H1 (cell line): ENCODE results near the gene CXCL10. TPM values are rescaled to one million over a fixed set of nuclear protein-coding genes. Genes with fewer than 3 reads are reported as not detected.

Experiments
- CTCF ChIA-PET: fragments of 300-600 bp; sonication (Branson Sonifier 250); formaldehyde crosslinking; loops from one replicate; lab custom pipeline; 2021; ENCODE audit not compliant: partially characterized antibody; lab: Charles Lee
- POLR2A ChIA-PET: fragments of 300-600 bp; sonication (Branson Sonifier 250); formaldehyde crosslinking; loops from one replicate; lab custom pipeline; 2021; ENCODE audit warnings: inconsistent platforms; ENCODE audit not compliant: partially characterized antibody; lab: Charles Lee
- DNase-seq, 2 experiments: peaks; one replicate each; pipeline versions ENCODE4 v3.0.0 to v3.0.0-alpha.2; 2010 to 2022; ENCODE audit warnings: low spot score in 2 of 2, low read depth in 1 of 2, mixed read lengths in 1 of 2
- FAIRE-seq: peaks from 2 replicates; lab custom pipeline; 2011; peaks lifted over from hg19 to GRCh38; lab: Jason Lieb, UNC
- H2AFZ ChIP-seq: 2 replicates; pipeline ENCODE4 v1.8.1; 2012; ENCODE audit warnings: low read length, inconsistent platforms
- H2AK5ac ChIP-seq: 2 replicates; pipeline ENCODE4 v1.6.1; 2013; ENCODE audit warnings: low read depth, low read length
- H2BK120ac ChIP-seq: replicated peaks from 2 replicates; pipeline ENCODE3; 2013; ENCODE audit warnings: low read depth, low read length, inconsistent platforms
- H2BK12ac ChIP-seq: 2 replicates; pipeline ENCODE4 v1.6.1; 2013; ENCODE audit warnings: low read depth, low read length
- H2BK15ac ChIP-seq: 2 replicates; pipeline ENCODE4 v1.6.1; 2013; ENCODE audit warnings: low read length
- H2BK20ac ChIP-seq: 2 replicates; pipeline ENCODE4 v1.6.1; 2013; ENCODE audit warnings: low read length
- H2BK5ac ChIP-seq: 2 replicates; pipeline ENCODE4 v1.6.1; 2013; ENCODE audit warnings: low read depth, low read length
- H3K14ac ChIP-seq: 2 replicates; pipeline ENCODE4 v1.6.1; 2013; ENCODE audit warnings: inconsistent platforms; ENCODE audit not compliant: insufficient read length
- H3K18ac ChIP-seq: 2 replicates; pipeline ENCODE4 v1.6.1; 2013; ENCODE audit warnings: low read length; ENCODE audit errors: extremely low read depth
- H3K23ac ChIP-seq: 2 replicates; pipeline ENCODE4 v1.6.1; 2013; ENCODE audit warnings: inconsistent platforms; ENCODE audit not compliant: insufficient read length
- H3K23me2 ChIP-seq: 2 replicates; pipeline ENCODE4 v1.6.1; 2013; ENCODE audit warnings: low read depth, low read length
- H3K27ac ChIP-seq: 2 replicates; pipeline ENCODE4 v1.6.1; 2011; ENCODE audit warnings: low read depth, low read length, inconsistent platforms
- H3K27me3 ChIP-seq, 4 experiments: replicated peaks in 1 of 4; 1 replicate in 1 of 4; 2 replicates in 3 of 4; pipeline versions ENCODE4 v1.6.1 to v1.8.1; 2011 to 2013; ENCODE audit warnings: low read length in 3 of 4, mild to moderate bottlenecking in 3 of 4, inconsistent platforms in 2 of 4, mixed read lengths in 2 of 4, moderate library complexity in 1 of 4; ENCODE audit not compliant: control insufficient read depth in 3 of 4, insufficient read depth in 3 of 4; ENCODE audit errors: extremely low read depth in 1 of 4
- H3K36me3 ChIP-seq, 4 experiments: 2 replicates each; pipeline versions ENCODE4 v1.6.1 to v1.8.1; 2011 to 2013; ENCODE audit warnings: mild to moderate bottlenecking in 4 of 4, low read length in 3 of 4, moderate library complexity in 2 of 4, control low read depth in 1 of 4, inconsistent platforms in 1 of 4; ENCODE audit not compliant: insufficient read depth in 4 of 4, control insufficient read depth in 2 of 4
- H3K4ac ChIP-seq: replicated peaks from 2 replicates; pipeline ENCODE3; 2013; ENCODE audit warnings: low read length, low read depth, mixed read lengths, inconsistent platforms; ENCODE audit not compliant: insufficient read length
- H3K4me1 ChIP-seq, 4 experiments: replicated peaks in 1 of 4; 1 replicate in 1 of 4; 2 replicates in 3 of 4; pipeline versions ENCODE4 v1.6.1 to v1.8.1; 2011 to 2013; ENCODE audit warnings: low read length in 3 of 4, inconsistent platforms in 2 of 4, mixed read lengths in 1 of 4; ENCODE audit not compliant: insufficient read depth in 4 of 4, control insufficient read depth in 3 of 4
- H3K4me2 ChIP-seq, 2 experiments: 2 replicates each; pipeline versions ENCODE4 v1.6.1 to v1.8.1; 2011 to 2013; ENCODE audit warnings: low read depth in 2 of 2, low read length in 2 of 2, control low read depth in 1 of 2, inconsistent platforms in 1 of 2, mild to moderate bottlenecking in 1 of 2; ENCODE audit not compliant: insufficient read depth in 1 of 2
- H3K4me3 ChIP-seq, 4 experiments: fragments of 200-600, 300-600 bp in 1 of 4; sonication (generic), shearing (Covaris generic), sonication (Bioruptor Twin) in 1 of 4; 2 replicates each; pipeline versions ENCODE4 v1.5.1 to v1.8.1; 2011 to 2016; ENCODE audit warnings: low read length in 4 of 4, low read depth in 3 of 4, control low read depth in 2 of 4, inconsistent platforms in 2 of 4, mild to moderate bottlenecking in 2 of 4, mixed read lengths in 1 of 4, moderate library complexity in 1 of 4; ENCODE audit not compliant: insufficient read depth in 2 of 4; ENCODE audit errors: extremely low read depth in 1 of 4
- H3K56ac ChIP-seq: replicated peaks from 2 replicates; pipeline ENCODE3; 2013; ENCODE audit warnings: low read depth, mild to moderate bottlenecking, mixed read lengths, low read length, inconsistent platforms; ENCODE audit not compliant: insufficient read length
- H3K79me1 ChIP-seq: 2 replicates; pipeline ENCODE4 v1.6.1; 2013; ENCODE audit warnings: low read depth, low read length, control low read depth
- H3K79me2 ChIP-seq, 2 experiments: 2 replicates each; pipeline versions ENCODE4 v1.6.1 to v1.8.1; 2012 to 2013; ENCODE audit warnings: low read length in 2 of 2, mild to moderate bottlenecking in 2 of 2, inconsistent platforms in 1 of 2; ENCODE audit not compliant: insufficient read depth in 2 of 2, control insufficient read depth in 1 of 2
- H3K9ac ChIP-seq, 4 experiments: replicated peaks in 1 of 4; 1 replicate in 1 of 4; 2 replicates in 3 of 4; pipeline versions ENCODE4 v1.6.1 to v1.8.1; 2011 to 2013; ENCODE audit warnings: low read depth in 3 of 4, low read length in 3 of 4, control low read depth in 2 of 4, mild to moderate bottlenecking in 2 of 4, moderate library complexity in 2 of 4, inconsistent platforms in 1 of 4; ENCODE audit errors: extremely low read depth in 1 of 4
- H3K9me3 ChIP-seq, 2 experiments: 2 replicates each; pipeline versions ENCODE4 v1.6.1 to v1.8.1; 2012 to 2013; ENCODE audit warnings: mild to moderate bottlenecking in 2 of 2, moderate library complexity in 2 of 2, control low read depth in 1 of 2, inconsistent platforms in 1 of 2, low read depth in 1 of 2, low read length in 1 of 2, mixed read lengths in 1 of 2; ENCODE audit not compliant: insufficient read depth in 2 of 2
- H4K20me1 ChIP-seq, 2 experiments: replicated peaks in 1 of 2; 2 replicates each; pipeline versions ENCODE3 to v1.8.1; 2011 to 2013; ENCODE audit warnings: inconsistent platforms in 2 of 2, low read length in 2 of 2, mild to moderate bottlenecking in 1 of 2; ENCODE audit not compliant: insufficient read depth in 2 of 2, control insufficient read depth in 1 of 2
- H4K5ac ChIP-seq: 2 replicates; pipeline ENCODE4 v1.6.1; 2013; ENCODE audit warnings: low read length, low read depth, mixed read lengths, inconsistent platforms; ENCODE audit not compliant: insufficient read length
- H4K8ac ChIP-seq: 2 replicates; pipeline ENCODE4 v1.8.0; 2013; ENCODE audit warnings: mild to moderate bottlenecking, moderate library complexity, low read length, inconsistent platforms; ENCODE audit not compliant: insufficient read depth; ENCODE audit errors: extremely low read depth
- H4K91ac ChIP-seq: replicated peaks from 2 replicates; pipeline ENCODE3; 2013; ENCODE audit warnings: low read length, mixed read lengths, inconsistent platforms; ENCODE audit not compliant: insufficient read length
- CTBP2 ChIP-seq: IDR thresholded peaks from 2 replicates; pipeline ENCODE4 v1.7.0; 2011; ENCODE audit warnings: borderline replicate concordance, mild to moderate bottlenecking, moderate library complexity, mixed read lengths, low read length; ENCODE audit not compliant: insufficient read depth, insufficient read length
- EGR1 ChIP-seq: IDR thresholded peaks from 2 replicates; pipeline ENCODE4 v1.6.1; 2011; ENCODE audit warnings: low read depth, low read length, borderline replicate concordance
- SP4 ChIP-seq: IDR thresholded peaks from 2 replicates; pipeline ENCODE4 v1.6.1; 2012; ENCODE audit warnings: low read length, inconsistent platforms
- TAF1 ChIP-seq: IDR thresholded peaks from 2 replicates; pipeline ENCODE4 v1.6.1; 2011; ENCODE audit warnings: mild to moderate bottlenecking, low read depth, low read length
- WGBS, 2 experiments: shearing (Covaris generic) in 1 of 2; methylation state at CpG; one replicate each; pipeline versions ENCODE4 v1.1.6 to v1.1.7; 2013 to 2015; ENCODE audit warnings: low lambda C conversion rate in 2 of 2, mixed read lengths in 2 of 2, inconsistent platforms in 1 of 2, low coverage in 1 of 2, missing lambda C conversion rate in 1 of 2; ENCODE audit not compliant: insufficient replicate concordance in 2 of 2, insufficient coverage in 1 of 2, insufficient read length in 1 of 2; ENCODE audit errors: extremely low coverage in 1 of 2, missing lambda C conversion rate in 1 of 2; 5-methylcytosine and 5-hydroxymethylcytosine counted together
- polyA plus RNA-seq, 7 experiments: library from polyadenylated mRNA; depleted of rRNA in 3 of 7; stranded (reverse) in 5 of 7; unstranded in 2 of 7; fragments of >200 nt in 5 of 7; fragments of 200-250 nt in 2 of 7; gene quantifications; 1 replicate in 5 of 7; 2 replicates in 1 of 7; 4 replicates in 1 of 7; pipeline versions ENCODE4 v1.2.1 to v1.2.3, GENCODE V29; 2011 to 2013; ENCODE audit warnings: missing spikeins in 2 of 7, mixed read lengths in 2 of 7
- total RNA-seq: library from RNA; stranded (reverse); fragmentation: NEBNext Ultra II Directional; extraction: Animal tissue kit (Norgen Biotek cat#: 25700); gene quantifications from 2 replicates; pipeline ENCODE4 v1.2.1, GENCODE V29; 2021

Gene CXCL10
- total and polyA plus RNA-seq, 2 of the 8 experiments (the other 6 are each of a cell fraction or from before 2014, with no cell fraction given): not detected

DNA sequence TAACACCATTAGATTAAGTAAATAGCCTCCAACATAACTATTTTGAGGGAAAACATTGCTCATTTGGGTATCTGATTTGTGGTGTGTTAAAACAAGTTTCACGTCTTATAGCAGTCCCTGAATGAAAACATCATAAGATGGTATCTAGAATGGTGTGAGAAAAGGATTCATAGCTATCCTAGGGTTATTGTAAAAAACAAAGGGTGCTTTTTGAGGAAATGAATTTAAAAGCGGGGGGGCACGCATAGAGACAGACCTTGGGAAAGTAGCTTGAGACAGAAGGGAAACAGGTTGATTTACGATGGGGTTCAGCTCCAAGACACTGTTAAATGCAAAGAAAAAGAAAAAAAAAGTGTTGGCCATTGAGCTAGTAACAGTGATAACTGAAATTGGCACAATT, 768 bp upstream of the CXCL10 start:
- DNase-seq (no peak), FAIRE-seq (no peak)
- Histone ChIP-seq H2AK5ac (no peak overlapping the region), H2BK20ac (no peak overlapping the region), H3K4ac (no peak overlapping the region), H2BK120ac (no peak overlapping the region), H3K14ac (no peak overlapping the region), H3K9me3 (no peaks in the 10 kb centered on the region), H3K23me2 (no peaks in the 10 kb centered on the region), H3K18ac (no peak overlapping the region), H2BK15ac (no peak overlapping the region), H3K36me3 (no peaks in the 10 kb centered on the region), H3K4me3 (no peak overlapping the region), H3K9ac (no peak overlapping the region), H3K4me2 (no peak overlapping the region), H4K8ac (no peak overlapping the region), H2BK12ac (no peak overlapping the region), H3K27ac (no peak overlapping the region), H3K79me1 (no peaks in the 10 kb centered on the region), H3K23ac (no peak overlapping the region), H3K79me2 (no peaks in the 10 kb centered on the region), H3K27me3 (no peaks in the 10 kb centered on the region), H4K91ac (no peak overlapping the region), H4K20me1 (no peaks in the 10 kb centered on the region), H3K56ac (no peak overlapping the region), H2AFZ (no peak overlapping the region), H3K4me1 (no peaks in the 10 kb centered on the region), H2BK5ac (no peak overlapping the region), H4K5ac (no peak overlapping the region)
- POLR2A ChIA-PET: no interaction called here
- CTCF ChIA-PET: interaction anchor here (0.8 to 1.7 kb wide), 2 partner anchors 13 to 28 kb away, joined by 3 to 4 read pairs; no protein-coding TSS in a partner anchor
- WGBS, 2 experiments: 91% methylated on average over 4 of the region's 4 CpGs; no CpG with 5 or more reads in 1 of the 2 experiments
- TF ChIP-seq CTBP2: no peak
- TF ChIP-seq TAF1: no peak
- TF ChIP-seq SP4: no peak
- TF ChIP-seq EGR1: no peak
